K562 (cell line): ENCODE results near the gene FXYD4. TPM values are rescaled to one million over a fixed set of nuclear protein-coding genes. Genes with fewer than 3 reads are reported as not detected.

Experiments used
- CXXC5 ChIP-seq: fragments of 250-450 bp; sonication (Bioruptor Pico); IDR thresholded peaks from 2 replicates; pipeline ENCODE4 v1.8.0; 2022; ENCODE audit warnings: inconsistent platforms, mild to moderate bottlenecking, moderate library complexity
- FOSL1 ChIP-seq: fragments of 200-800 bp; sonication (Bioruptor generic); conservative IDR thresholded peaks from 2 replicates; pipeline ENCODE4 v1.6.1; 2016; ENCODE audit warnings: missing genetic modification characterization, missing compliant biosample characterization
- FOXJ3 ChIP-seq: sonication (generic); formaldehyde crosslinking; IDR thresholded peaks from 2 replicates; pipeline ENCODE4 v1.4.0; 2020; ENCODE audit warnings: mild to moderate bottlenecking, missing genetic modification reagents
- FOXK1 ChIP-seq: sonication (generic); formaldehyde crosslinking; IDR thresholded peaks from 2 replicates; pipeline ENCODE4 v1.8.0; 2022; ENCODE audit warnings: missing genetic modification reagents, mild to moderate bottlenecking, borderline replicate concordance
- GABPA ChIP-seq: fragments of 200-800 bp; sonication (Bioruptor generic); conservative IDR thresholded peaks from 2 replicates; pipeline ENCODE4 v1.6.1; 2016; ENCODE audit warnings: low read depth, missing genetic modification characterization, missing compliant biosample characterization
- JUN ChIP-seq, 2 experiments: sonication (generic) in 1 of 2; formaldehyde crosslinking in 1 of 2; IDR thresholded peaks; 2 replicates each; pipeline versions ENCODE4 v1.6.1 to v1.8.0; 2012 to 2022; ENCODE audit warnings: borderline replicate concordance in 2 of 2, mild to moderate bottlenecking in 2 of 2, improper control_type of control experiment in 1 of 2, low read depth in 1 of 2, low read length in 1 of 2, missing genetic modification reagents in 1 of 2
- KLF6 ChIP-seq: fragments of 250-450 bp; sonication (Bioruptor Pico); IDR thresholded peaks from 2 replicates; pipeline ENCODE4 v1.4.0; 2020; ENCODE audit warnings: mild to moderate bottlenecking, moderate library complexity, borderline replicate concordance
- PHF8 ChIP-seq: fragments of 200-600 bp; sonication (generic); IDR thresholded peaks from 2 replicates; pipeline ENCODE4 v1.6.1; 2012; ENCODE audit warnings: mixed run types, mild to moderate bottlenecking, inconsistent platforms, low read length, moderate library complexity, borderline replicate concordance
- POLR2AphosphoS2 ChIP-seq: IDR thresholded peaks from 2 replicates; pipeline ENCODE4 v1.6.1; 2012; ENCODE audit warnings: low read length, improper control_type of control experiment
- TEAD1 ChIP-seq, 2 experiments: fragments of 450-650 bp in 1 of 2; sonication (generic) in 1 of 2; formaldehyde crosslinking; IDR thresholded peaks; 2 replicates each; pipeline versions ENCODE4 v1.4.0 to v1.8.0; 2020 to 2022; ENCODE audit warnings: mild to moderate bottlenecking in 2 of 2, missing genetic modification reagents in 1 of 2
- YBX1 ChIP-seq: fragments of 450-650 bp; IDR thresholded peaks from 2 replicates; pipeline ENCODE4 v1.7.1; 2016; ENCODE audit warnings: mild to moderate bottlenecking
- ZNF324 ChIP-seq: fragments of 250-450 bp; sonication (Bioruptor Pico); IDR thresholded peaks from 2 replicates; pipeline ENCODE4 v1.4.0; 2020; ENCODE audit warnings: mild to moderate bottlenecking
- ZNF445 ChIP-seq: fragments of 250-450 bp; sonication (Bioruptor Pico); IDR thresholded peaks from 2 replicates; pipeline ENCODE4 v1.4.0; 2020; ENCODE audit warnings: low read depth, mild to moderate bottlenecking, moderate library complexity
- ZNF830 ChIP-seq: fragments of 250-450 bp; sonication (Bioruptor Pico); IDR thresholded peaks from 2 replicates; pipeline ENCODE4 v1.5.0; 2021; ENCODE audit warnings: mild to moderate bottlenecking
- polyA plus RNA-seq, 8 experiments: library from polyadenylated mRNA; depleted of rRNA in 4 of 8; stranded (reverse) in 5 of 8; unstranded in 3 of 8; fragments of >200 nt; fragmentation: Nextera tagmentation in 2 of 8; fragmentation: Illumina TruSeq in 1 of 8; extraction: Ambion mirVana in 2 of 8; extraction: Trizol in 1 of 8; gene quantifications; 2 replicates each; pipeline versions ENCODE4 v1.2.1 to v1.2.3, GENCODE V29; 2011 to 2014; ENCODE audit warnings: inconsistent platforms in 1 of 8, missing spikeins in 1 of 8
- total RNA-seq, 7 experiments: library from RNA; depleted of rRNA in 6 of 7; stranded (reverse); fragments of >200 nt in 6 of 7; fragmentation: Illumina TruSeq in 2 of 7; extraction: Trizol in 2 of 7; gene quantifications; 2 replicates each; pipeline versions ENCODE4 v1.2.1 to v1.2.3, GENCODE V29; 2011 to 2021; ENCODE audit warnings: low replicate concordance in 1 of 7
- TF ChIP-seq, protein P1 (sequence below), 2 experiments: fragments of 450-650 bp in 1 of 2; sonication (generic) in 1 of 2; formaldehyde crosslinking in 1 of 2; IDR thresholded peaks in 1 of 2; conservative IDR thresholded peaks in 1 of 2; 2 replicates each; pipeline versions ENCODE4 v1.6.1 to v1.8.1; 2016 to 2023; ENCODE audit warnings: mild to moderate bottlenecking in 2 of 2, moderate library complexity in 2 of 2, inconsistent platforms in 1 of 2, missing genetic modification reagents in 1 of 2
- TF ChIP-seq, protein P2 (sequence below): fragments of 200-800 bp; sonication (Bioruptor generic); IDR thresholded peaks from 2 replicates; pipeline ENCODE4 v1.6.1; 2017; ENCODE audit warnings: missing genetic modification characterization, missing compliant biosample characterization
- TF ChIP-seq, protein P3 (sequence below): sonication (generic); formaldehyde crosslinking; IDR thresholded peaks from 2 replicates; pipeline ENCODE4 v1.8.1; 2022; ENCODE audit warnings: missing genetic modification reagents
- TF ChIP-seq, protein P4 (sequence below): fragments of 450-650 bp; formaldehyde crosslinking; IDR thresholded peaks from 2 replicates; pipeline ENCODE4 v1.4.0; 2022; ENCODE audit warnings: missing genetic modification characterization
- TF ChIP-seq, protein P5 (sequence below): fragments of 250-450 bp; sonication (Bioruptor Pico); IDR thresholded peaks from 2 replicates; pipeline ENCODE4 v1.4.0; 2020; ENCODE audit warnings: mild to moderate bottlenecking

FXYD4 gene
- total and polyA plus RNA-seq, 9 of the 15 experiments (the other 6 are each of a cell fraction or from before 2014, with no cell fraction given) = not detected

DNA sequence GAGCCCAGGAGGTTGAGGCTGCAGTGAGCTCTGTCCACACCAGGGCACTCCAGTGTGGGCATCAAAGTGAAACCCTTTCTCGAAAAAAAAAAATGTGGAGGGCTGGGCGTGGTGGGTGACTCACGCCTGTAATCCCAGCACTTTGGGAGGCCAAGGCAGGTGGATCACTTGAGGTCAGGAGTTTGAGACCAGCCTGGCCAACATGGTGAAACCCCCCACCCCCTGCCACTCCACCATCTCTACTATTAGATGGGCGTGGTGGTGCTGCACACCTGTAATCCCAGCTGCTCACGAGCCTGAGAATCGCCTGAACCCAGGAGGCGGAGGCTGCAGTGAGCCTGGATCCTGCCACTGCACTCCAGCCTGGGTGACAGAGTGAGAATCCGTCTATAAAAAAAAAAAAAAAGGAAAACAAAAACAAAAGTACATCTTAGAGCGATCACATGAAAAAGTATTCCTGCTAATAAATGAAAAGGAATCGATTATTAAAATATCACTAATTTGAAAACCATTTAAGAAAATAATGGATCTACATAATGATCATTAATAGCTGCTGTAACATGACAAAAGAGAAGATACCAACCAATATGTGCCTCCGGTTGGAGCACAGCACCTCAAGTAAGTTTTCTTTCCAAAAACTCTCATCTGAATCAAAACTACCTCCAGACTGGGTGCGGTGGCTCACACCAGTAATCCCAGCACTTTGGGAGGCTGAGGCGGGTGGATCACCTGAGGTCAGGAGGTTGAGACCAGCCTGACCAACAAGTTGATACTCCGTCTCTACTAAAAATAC lies 32.7 kb downstream of the FXYD4 start (continued):
- TF ChIP-seq, protein P1, sequence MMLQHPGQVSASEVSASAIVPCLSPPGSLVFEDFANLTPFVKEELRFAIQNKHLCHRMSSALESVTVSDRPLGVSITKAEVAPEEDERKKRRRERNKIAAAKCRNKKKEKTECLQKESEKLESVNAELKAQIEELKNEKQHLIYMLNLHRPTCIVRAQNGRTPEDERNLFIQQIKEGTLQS (IDR thresholded peaks at IDR 0.05) = peak; percentile 80
- TF ChIP-seq, protein P1 (CRISPR knock-in tag; conservative IDR thresholded peaks at IDR 0.05) = no peak
- no peak for TF ChIP-seq ZNF324 (CRISPR knock-in tag)
- TF ChIP-seq, protein P2, sequence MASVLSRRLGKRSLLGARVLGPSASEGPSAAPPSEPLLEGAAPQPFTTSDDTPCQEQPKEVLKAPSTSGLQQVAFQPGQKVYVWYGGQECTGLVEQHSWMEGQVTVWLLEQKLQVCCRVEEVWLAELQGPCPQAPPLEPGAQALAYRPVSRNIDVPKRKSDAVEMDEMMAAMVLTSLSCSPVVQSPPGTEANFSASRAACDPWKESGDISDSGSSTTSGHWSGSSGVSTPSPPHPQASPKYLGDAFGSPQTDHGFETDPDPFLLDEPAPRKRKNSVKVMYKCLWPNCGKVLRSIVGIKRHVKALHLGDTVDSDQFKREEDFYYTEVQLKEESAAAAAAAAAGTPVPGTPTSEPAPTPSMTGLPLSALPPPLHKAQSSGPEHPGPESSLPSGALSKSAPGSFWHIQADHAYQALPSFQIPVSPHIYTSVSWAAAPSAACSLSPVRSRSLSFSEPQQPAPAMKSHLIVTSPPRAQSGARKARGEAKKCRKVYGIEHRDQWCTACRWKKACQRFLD (CRISPR knock-in tag) = 0 out of 2 replicates have a peak, but pooled peaks have one; percentile 24
- TF ChIP-seq, protein P3, sequence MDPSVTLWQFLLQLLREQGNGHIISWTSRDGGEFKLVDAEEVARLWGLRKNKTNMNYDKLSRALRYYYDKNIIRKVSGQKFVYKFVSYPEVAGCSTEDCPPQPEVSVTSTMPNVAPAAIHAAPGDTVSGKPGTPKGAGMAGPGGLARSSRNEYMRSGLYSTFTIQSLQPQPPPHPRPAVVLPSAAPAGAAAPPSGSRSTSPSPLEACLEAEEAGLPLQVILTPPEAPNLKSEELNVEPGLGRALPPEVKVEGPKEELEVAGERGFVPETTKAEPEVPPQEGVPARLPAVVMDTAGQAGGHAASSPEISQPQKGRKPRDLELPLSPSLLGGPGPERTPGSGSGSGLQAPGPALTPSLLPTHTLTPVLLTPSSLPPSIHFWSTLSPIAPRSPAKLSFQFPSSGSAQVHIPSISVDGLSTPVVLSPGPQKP (CRISPR knock-in tag) = no peak
- TF ChIP-seq, protein P4, sequence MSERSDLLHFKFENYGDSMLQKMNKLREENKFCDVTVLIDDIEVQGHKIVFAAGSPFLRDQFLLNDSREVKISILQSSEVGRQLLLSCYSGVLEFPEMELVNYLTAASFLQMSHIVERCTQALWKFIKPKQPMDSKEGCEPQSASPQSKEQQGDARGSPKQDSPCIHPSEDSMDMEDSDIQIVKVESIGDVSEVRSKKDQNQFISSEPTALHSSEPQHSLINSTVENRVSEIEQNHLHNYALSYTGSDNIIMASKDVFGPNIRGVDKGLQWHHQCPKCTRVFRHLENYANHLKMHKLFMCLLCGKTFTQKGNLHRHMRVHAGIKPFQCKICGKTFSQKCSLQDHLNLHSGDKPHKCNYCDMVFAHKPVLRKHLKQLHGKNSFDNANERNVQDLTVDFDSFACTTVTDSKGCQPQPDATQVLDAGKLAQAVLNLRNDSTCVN = no peak
- TF ChIP-seq FOXK1 = no peak
- no peak for TF ChIP-seq PHF8
- no peak for TF ChIP-seq YBX1
- TF ChIP-seq, protein P5, sequence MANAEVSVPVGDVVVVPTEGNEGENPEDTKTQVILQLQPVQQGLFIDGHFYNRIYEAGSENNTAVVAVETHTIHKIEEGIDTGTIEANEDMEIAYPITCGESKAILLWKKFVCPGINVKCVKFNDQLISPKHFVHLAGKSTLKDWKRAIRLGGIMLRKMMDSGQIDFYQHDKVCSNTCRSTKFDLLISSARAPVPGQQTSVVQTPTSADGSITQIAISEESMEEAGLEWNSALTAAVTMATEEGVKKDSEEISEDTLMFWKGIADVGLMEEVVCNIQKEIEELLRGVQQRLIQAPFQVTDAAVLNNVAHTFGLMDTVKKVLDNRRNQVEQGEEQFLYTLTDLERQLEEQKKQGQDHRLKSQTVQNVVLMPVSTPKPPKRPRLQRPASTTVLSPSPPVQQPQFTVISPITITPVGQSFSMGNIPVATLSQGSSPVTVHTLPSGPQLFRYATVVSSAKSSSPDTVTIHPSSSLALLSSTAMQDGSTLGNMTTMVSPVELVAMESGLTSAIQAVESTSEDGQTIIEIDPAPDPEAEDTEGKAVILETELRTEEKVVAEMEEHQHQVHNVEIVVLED (CRISPR knock-in tag) = no peak
- TF ChIP-seq POLR2AphosphoS2 = no peak
- TF ChIP-seq CXXC5 = peak; percentile 29; the same call in 1 of the 2 replicates
- TF ChIP-seq FOSL1 (tag) = peak; percentile 70
- TF ChIP-seq FOXJ3 (CRISPR knock-in tag) = no peak
- no peak for TF ChIP-seq KLF6
- TF ChIP-seq GABPA (tag) = no peak
- no peak for TF ChIP-seq ZNF445 (CRISPR knock-in tag)
- TF ChIP-seq TEAD1 (CRISPR knock-in tag; IDR thresholded peaks at IDR 0.05) = no peak
- TF ChIP-seq ZNF830 (CRISPR knock-in tag) = no peak
- 0 out of 2 replicates have a peak, but pooled peaks have one; percentile 21 for TF ChIP-seq JUN (IDR thresholded peaks at IDR 0.05; ENCODE audit: borderline replicate concordance, low read depth, low read length)
- no peak for TF ChIP-seq JUN (CRISPR knock-in tag; IDR thresholded peaks at IDR 0.05; ENCODE audit: borderline replicate concordance)
